Suprapubic skin (tissue), 4 donors: ENCODE measurements around the gene MYL5. TPM values are rescaled to one million over a fixed set of nuclear protein-coding genes. Genes with fewer than 3 reads are reported as not detected.

ENCODE experiments used
- DNase-seq, 2 donors: peaks; one replicate each; pipeline ENCODE4 v3.0.0-alpha.2; 2019; ENCODE audit warnings: low spot score in 2 of 2
- H3K27ac ChIP-seq: fragments of 200-600 bp; sonication (generic); one replicate; pipeline ENCODE4 v1.5.1; 2019
- H3K27me3 ChIP-seq: fragments of 200-600 bp; sonication (generic); one replicate; pipeline ENCODE4 v1.5.1; 2019
- H3K36me3 ChIP-seq: fragments of 200-600 bp; sonication (generic); one replicate; pipeline ENCODE4 v1.5.1; 2019
- H3K4me1 ChIP-seq: fragments of 200-600 bp; sonication (generic); one replicate; pipeline ENCODE4 v1.5.1; 2019
- H3K4me3 ChIP-seq: fragments of 200-600 bp; sonication (generic); one replicate; pipeline ENCODE4 v1.5.1; 2019; ENCODE audit warnings: mild to moderate bottlenecking
- H3K9me3 ChIP-seq: fragments of 200-600 bp; sonication (generic); one replicate; pipeline ENCODE4 v1.5.1; 2019
- EP300 ChIP-seq: sonication (generic); formaldehyde crosslinking; IDR thresholded peaks from one replicate; pipeline ENCODE4 v1.6.1; 2017; ENCODE audit warnings: antibody characterized with exemption
- POLR2A ChIP-seq, 2 donors: fragments of 450-650 bp; IDR thresholded peaks; one replicate each; pipeline ENCODE4 v1.6.1; 2017; ENCODE audit warnings: antibody characterized with exemption in 2 of 2, mild to moderate bottlenecking in 2 of 2, moderate library complexity in 2 of 2
- POLR2AphosphoS5 ChIP-seq, 3 donors: sonication (generic); formaldehyde crosslinking; IDR thresholded peaks; one replicate each; pipeline ENCODE4 v1.6.1; 2017; ENCODE audit warnings: antibody characterized with exemption in 3 of 3
- WGBS: methylation state at CpG from one replicate; pipeline ENCODE4 v1.1.5; 2018; 5-methylcytosine and 5-hydroxymethylcytosine counted together
- total RNA-seq, 4 donors: library from RNA; depleted of rRNA; stranded (reverse); fragments of >200 nt; gene quantifications; one replicate each; pipeline ENCODE4 v1.1.0, GENCODE V29; 2016
- TF ChIP-seq, protein P1 (sequence below), 2 donors: fragments of 200-600 bp in 1 of 2; fragments of 450-650 bp in 1 of 2; sonication (generic) in 1 of 2; IDR thresholded peaks; one replicate each; pipeline ENCODE4 v1.5.1; 2016 to 2019; ENCODE audit warnings: antibody characterized with exemption in 2 of 2, mild to moderate bottlenecking in 1 of 2, moderate library complexity in 1 of 2

The MYL5 gene
- total RNA-seq, 4 donors from 2014 or later: 5.3 to 20.4 (median 10.5) TPM

DNA sequence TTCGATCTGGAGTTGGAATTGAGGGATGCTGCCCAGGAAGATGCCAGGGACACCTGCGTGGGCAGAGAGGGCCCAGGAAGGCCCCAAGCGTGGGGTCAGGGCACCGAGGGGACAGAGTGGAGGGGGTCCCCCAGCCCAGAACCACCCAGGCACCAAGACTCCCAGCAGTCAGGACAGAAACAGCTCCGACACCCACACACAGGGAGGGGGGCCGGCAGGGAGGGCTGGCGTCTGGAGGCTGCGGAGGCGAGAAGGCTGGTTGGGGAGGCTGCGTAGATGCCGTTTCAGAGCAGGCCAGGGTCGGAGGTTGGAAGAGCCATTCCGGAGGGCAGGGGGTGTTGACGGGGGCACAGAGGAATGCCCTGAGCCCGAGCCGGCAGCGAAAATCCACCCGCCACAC lies 23.9 kb upstream of the MYL5 start:
- peaks cover 66% of the 10 kb centered on the region for H3K27me3 ChIP-seq

DNA sequence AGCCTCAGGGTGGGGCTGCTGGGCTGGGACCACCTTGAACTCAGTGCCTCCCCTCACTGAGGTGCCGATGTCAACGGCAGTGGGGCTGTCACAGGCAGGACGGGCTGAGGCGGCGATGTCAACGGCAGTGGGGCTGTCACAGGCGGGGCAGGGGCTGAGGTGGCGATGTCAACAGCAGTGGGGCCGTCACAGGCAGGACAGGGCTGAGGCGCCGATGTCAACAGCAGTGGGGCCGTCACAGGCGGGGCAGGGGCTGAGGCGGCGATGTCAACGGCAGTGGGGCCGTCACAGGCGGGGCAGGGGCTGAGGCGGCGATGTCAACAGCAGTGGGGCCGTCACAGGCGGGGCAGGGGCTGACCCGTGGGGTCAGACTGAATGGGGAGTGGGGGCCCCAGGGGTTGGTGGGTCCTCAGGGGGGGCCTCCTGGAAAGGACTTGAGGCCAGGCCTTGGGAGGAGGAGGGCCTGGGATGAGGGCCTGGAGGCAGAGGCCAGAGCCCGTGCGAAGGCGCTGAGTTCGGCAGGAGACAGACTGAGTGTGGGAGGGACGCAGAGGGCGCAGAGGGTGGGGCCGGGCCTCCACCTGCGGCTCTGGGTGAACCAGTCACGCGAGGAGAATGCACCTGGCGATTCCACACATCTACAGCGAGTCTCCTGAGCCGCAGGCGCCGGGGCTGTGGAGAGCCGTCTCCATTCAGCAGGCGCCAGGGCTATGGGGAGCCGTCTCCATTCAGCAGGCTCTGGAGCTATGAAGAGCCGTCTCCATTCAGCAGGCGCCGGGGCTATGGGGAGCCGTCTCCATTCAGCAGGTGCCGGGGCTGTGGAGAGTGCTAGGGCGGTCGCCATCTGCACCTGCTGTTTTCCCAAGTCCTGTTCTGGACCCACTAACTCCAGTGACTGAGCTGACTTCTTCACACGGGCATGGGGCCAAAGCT lies 23.1 kb upstream of the MYL5 start:
- Histone ChIP-seq H3K4me3 (no peak overlapping the region), H3K36me3 (no peaks in the 10 kb centered on the region), H3K4me1 (peaks cover 9% of the 10 kb centered on the region), H3K9me3 (no peaks in the 10 kb centered on the region), H3K27me3 (peaks cover 65% of the 10 kb centered on the region), H3K27ac (no peak overlapping the region)
- TF ChIP-seq, protein P1, sequence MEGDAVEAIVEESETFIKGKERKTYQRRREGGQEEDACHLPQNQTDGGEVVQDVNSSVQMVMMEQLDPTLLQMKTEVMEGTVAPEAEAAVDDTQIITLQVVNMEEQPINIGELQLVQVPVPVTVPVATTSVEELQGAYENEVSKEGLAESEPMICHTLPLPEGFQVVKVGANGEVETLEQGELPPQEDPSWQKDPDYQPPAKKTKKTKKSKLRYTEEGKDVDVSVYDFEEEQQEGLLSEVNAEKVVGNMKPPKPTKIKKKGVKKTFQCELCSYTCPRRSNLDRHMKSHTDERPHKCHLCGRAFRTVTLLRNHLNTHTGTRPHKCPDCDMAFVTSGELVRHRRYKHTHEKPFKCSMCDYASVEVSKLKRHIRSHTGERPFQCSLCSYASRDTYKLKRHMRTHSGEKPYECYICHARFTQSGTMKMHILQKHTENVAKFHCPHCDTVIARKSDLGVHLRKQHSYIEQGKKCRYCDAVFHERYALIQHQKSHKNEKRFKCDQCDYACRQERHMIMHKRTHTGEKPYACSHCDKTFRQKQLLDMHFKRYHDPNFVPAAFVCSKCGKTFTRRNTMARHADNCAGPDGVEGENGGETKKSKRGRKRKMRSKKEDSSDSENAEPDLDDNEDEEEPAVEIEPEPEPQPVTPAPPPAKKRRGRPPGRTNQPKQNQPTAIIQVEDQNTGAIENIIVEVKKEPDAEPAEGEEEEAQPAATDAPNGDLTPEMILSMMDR (IDR thresholded peaks at IDR 0.05): no peak
- no peak for TF ChIP-seq EP300
- TF ChIP-seq POLR2AphosphoS5 (IDR thresholded peaks at IDR 0.05): no peak
- no peak for TF ChIP-seq POLR2A (IDR thresholded peaks at IDR 0.05)
- 18% methylated on average over 22 of the region's 49 CpGs for WGBS
- DNase-seq: no peak

More for the DNA sequence above, 23.9 kb upstream of the MYL5 start:
- H3K4me3 ChIP-seq: no peak overlapping the region
- H3K27ac ChIP-seq: no peak overlapping the region
- no peak for DNase-seq
- TF ChIP-seq EP300 (no peak), POLR2A (IDR thresholded peaks at IDR 0.05) (no peak), POLR2AphosphoS5 (IDR thresholded peaks at IDR 0.05) (no peak)
- TF ChIP-seq, protein P1 (IDR thresholded peaks at IDR 0.05): no peak
- WGBS: 76% methylated on average over 16 of the region's 18 CpGs
- H3K9me3 ChIP-seq: no peaks in the 10 kb centered on the region
- H3K36me3 ChIP-seq: no peaks in the 10 kb centered on the region
- H3K4me1 ChIP-seq: peaks cover 9% of the 10 kb centered on the region

DNA sequence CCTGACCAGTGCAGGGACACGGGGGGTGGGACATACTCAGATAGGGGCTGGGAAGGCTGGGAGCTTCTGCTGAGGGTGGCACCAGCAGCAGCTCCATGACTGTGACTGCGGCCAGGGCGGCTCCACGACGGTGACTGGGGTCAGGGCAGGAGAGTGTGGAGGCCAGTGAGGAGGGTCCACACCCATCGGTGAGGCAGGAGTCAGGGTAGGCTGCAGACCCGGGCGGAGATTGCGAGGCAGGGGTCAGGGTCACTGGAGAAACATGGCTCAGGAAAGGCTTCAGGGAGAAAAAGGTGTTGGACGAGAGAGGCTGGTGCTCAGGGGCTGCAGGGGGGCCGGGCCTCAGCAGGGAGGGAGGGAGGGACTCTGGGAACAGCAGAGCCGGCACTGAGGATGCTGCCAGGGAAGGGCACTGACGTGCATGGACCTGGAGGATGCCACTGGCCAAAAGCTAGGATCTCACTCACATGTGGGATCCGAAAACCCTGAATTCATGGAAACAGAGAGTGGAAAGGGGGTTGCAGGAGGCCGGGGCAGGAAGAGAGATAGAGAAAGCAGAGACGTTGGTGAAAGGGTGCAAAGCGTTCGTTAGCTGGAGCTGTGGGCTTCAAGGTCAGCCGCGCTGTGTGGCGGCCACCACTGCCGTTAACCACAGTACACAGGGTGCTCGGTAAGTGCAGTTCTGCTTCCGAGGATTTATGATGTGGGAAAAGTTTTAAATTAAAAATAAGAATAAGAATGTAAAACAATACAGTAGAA lies 22.3 kb upstream of the MYL5 start:
- H3K27me3 ChIP-seq: peaks cover 57% of the 10 kb centered on the region
- 72% methylated on average over 18 of the region's 24 CpGs for WGBS
- TF ChIP-seq EP300 (no peak), POLR2A (IDR thresholded peaks at IDR 0.05) (no peak), POLR2AphosphoS5 (IDR thresholded peaks at IDR 0.05) (no peak)
- TF ChIP-seq, protein P1 (IDR thresholded peaks at IDR 0.05): no peak
- peaks cover 9% of the 10 kb centered on the region for H3K4me1 ChIP-seq
- no peaks in the 10 kb centered on the region for H3K36me3 ChIP-seq
- H3K9me3 ChIP-seq: no peaks in the 10 kb centered on the region
- H3K4me3 ChIP-seq: no peak overlapping the region
- DNase-seq: no peak
- H3K27ac ChIP-seq: no peak overlapping the region

DNA sequence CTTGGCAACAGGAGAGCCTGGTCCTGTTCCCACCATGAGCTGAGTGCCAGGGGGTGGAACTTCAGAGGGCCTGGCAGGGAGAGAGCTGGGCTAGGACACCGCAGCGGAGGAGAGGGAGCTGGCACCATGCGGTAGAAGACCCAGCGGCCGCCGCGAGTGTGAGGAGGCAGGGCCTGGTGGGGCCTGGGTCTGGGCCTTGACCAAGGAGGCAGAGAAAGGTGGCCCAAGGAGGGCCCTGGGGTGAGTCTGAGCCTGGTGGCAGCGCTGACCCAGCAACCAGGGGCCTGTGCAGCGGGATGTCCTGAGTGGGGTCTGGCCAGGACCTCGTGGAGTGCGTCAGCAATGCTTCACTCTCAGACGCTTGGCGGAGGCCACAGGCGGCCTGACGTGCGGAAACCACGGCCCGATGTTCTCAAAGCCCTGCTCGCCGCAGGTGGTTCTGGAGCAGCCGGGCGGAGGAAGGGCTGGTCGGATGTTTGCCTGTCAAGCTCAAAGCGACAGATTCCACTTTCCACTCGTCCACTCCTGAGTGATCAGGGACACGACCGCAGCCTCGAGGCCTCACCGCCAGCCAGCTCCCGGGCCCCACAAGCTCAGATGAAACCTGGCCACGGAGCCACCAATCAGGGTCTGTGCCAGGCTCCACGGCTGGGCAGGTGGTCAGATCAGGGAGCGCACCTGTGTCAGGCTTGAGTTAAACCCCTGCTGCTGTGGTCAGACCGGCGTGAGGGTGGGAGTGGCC lies 21.1 kb upstream of the MYL5 start:
- DNase-seq: no peak
- Histone ChIP-seq H3K4me1 (peaks cover 9% of the 10 kb centered on the region), H3K9me3 (no peaks in the 10 kb centered on the region), H3K36me3 (no peaks in the 10 kb centered on the region), H3K4me3 (no peak overlapping the region), H3K27ac (no peak overlapping the region), H3K27me3 (peaks cover 52% of the 10 kb centered on the region)
- TF ChIP-seq POLR2AphosphoS5 (IDR thresholded peaks at IDR 0.05) (no peak), EP300 (no peak)
- 86% methylated on average over 26 of the region's 35 CpGs for WGBS

DNA sequence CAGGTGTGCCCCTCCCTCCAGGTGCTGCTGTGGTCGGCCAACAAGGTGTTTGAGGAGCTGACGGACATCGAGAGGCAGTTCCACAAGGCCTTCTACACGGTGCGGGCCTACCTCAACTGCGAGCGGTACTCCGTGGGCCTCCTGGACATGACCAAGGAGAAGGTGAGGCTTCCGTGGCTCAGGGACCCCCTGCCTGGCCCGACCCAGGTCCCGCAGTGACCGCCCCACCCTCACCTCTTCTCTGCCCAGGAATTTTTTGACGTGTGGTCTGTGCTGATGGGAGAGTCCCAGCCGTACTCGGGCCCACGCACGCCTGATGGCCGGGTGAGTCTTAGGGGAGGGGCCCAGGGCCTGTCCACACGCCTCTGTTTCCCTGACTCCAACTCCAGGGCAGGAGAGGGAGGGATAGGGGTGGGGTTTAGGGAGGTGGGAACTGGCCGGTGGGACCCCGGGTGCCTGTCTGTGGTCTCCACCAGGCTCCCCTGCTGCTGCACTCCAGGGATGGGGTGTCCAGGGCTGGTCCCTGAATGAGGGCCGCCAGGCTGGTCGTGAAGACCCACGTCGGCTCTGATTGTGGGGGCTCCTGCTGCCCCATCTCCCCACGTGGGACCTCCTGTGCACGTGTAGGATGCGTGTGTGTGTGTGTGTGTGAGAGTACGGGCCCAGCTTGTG lies 20.4 kb upstream of the MYL5 start:
- WGBS: 79% methylated on average over 21 of the region's 29 CpGs
- Histone ChIP-seq H3K27ac (no peak overlapping the region), H3K9me3 (no peaks in the 10 kb centered on the region), H3K4me3 (no peak overlapping the region), H3K4me1 (peaks cover 9% of the 10 kb centered on the region), H3K36me3 (no peaks in the 10 kb centered on the region), H3K27me3 (peaks cover 44% of the 10 kb centered on the region)
- no peak for TF ChIP-seq EP300
- TF ChIP-seq, protein P1 (IDR thresholded peaks at IDR 0.05): no peak
- TF ChIP-seq POLR2AphosphoS5 (IDR thresholded peaks at IDR 0.05): no peak
- TF ChIP-seq POLR2A (IDR thresholded peaks at IDR 0.05): no peak
- DNase-seq: no peak
